Cardiac muscle cell (in vitro differentiated cells and primary cell): Measurements from ENCODE around the gene WDR88. TPM values are rescaled to one million over a fixed set of nuclear protein-coding genes. Genes with fewer than 3 reads are reported as not detected.
"Not testable (repeated sequence)": the region's sequence is repeated elsewhere in the genome, so short reads cannot be mapped to it uniquely, and the experiment has no call there.

Experiments
- DNase-seq, 2 donors: peaks; one replicate each; pipeline versions ENCODE4 v3.0.0 to v3.0.0-alpha.2; 2010 to 2017; ENCODE audit warnings: low read depth in 1 of 2, low spot score in 1 of 2
- H3K27ac ChIP-seq: fragments of 200-600 bp; sonication (generic); 2 replicates; pipeline ENCODE4 v1.5.1; 2016
- H3K27me3 ChIP-seq: fragments of 200-600 bp; sonication (generic); 2 replicates; pipeline ENCODE4 v1.6.0; 2016; ENCODE audit warnings: control low read depth
- H3K36me3 ChIP-seq: fragments of 200-600 bp; sonication (generic); 2 replicates; pipeline ENCODE4 v1.5.1; 2016; ENCODE audit warnings: control low read depth
- H3K4me1 ChIP-seq: fragments of 200-600 bp; sonication (generic); 2 replicates; pipeline ENCODE4 v1.8.1; 2017; ENCODE audit warnings: low read depth, mild to moderate bottlenecking, mixed run types
- H3K4me3 ChIP-seq: fragments of 200-600 bp; sonication (generic); 2 replicates; pipeline ENCODE4 v1.5.1; 2016; ENCODE audit warnings: mild to moderate bottlenecking
- H3K9me3 ChIP-seq: fragments of 200-600 bp; sonication (generic); 2 replicates; pipeline ENCODE4 v1.5.1; 2017; ENCODE audit warnings: low read depth, mild to moderate bottlenecking, control low read depth
- CTCF ChIP-seq: IDR thresholded peaks from 2 replicates; pipeline ENCODE4 v1.5.1; 2012; ENCODE audit warnings: low read depth, mild to moderate bottlenecking, low read length
- polyA plus RNA-seq: library from polyadenylated mRNA; unstranded; fragments of >200 nt; fragmentation: Nextera tagmentation; extraction: Ambion mirVana; gene quantifications from 2 replicates; pipeline ENCODE4 v1.2.1, GENCODE V29; 2016
- total RNA-seq: library from RNA; depleted of rRNA; stranded (reverse); fragments of >200 nt; gene quantifications from 2 replicates; pipeline ENCODE4 v1.2.3, GENCODE V29; 2016

Gene WDR88
- total and polyA plus RNA-seq, 2 experiments from 2014 or later: 0.78 TPM; not detected in 1

- Histone ChIP-seq H3K36me3 (no peaks in the 10 kb centered on the region), H3K27me3 (no peaks in the 10 kb centered on the region), H3K27ac (no peak overlapping the region), H3K4me3 (no peak overlapping the region), H3K9me3 (no peaks in the 10 kb centered on the region), H3K4me1 (no peaks in the 10 kb centered on the region)
- TF ChIP-seq CTCF: peak; percentile 8
- DNase-seq: peak in 1 of 2 donors; percentile 27
Observed at GRCh38 chr19:33208904-33209849, 77.3 kb downstream of the WDR88 start.

- H3K4me3 ChIP-seq, H3K27me3 ChIP-seq, H3K9me3 ChIP-seq, H3K36me3 ChIP-seq, H3K4me1 ChIP-seq, DNase-seq, H3K27ac ChIP-seq: not testable (repeated sequence)
Observed at GRCh38 chr19:33209850-33210230, 77.9 kb downstream of the WDR88 start.

GRCh38 chr19:33210266-33210940 lies 78.5 kb downstream of the WDR88 start:
- Histone ChIP-seq H3K9me3 (no peaks in the 10 kb centered on the region), H3K36me3 (no peaks in the 10 kb centered on the region), H3K4me3 (no peak overlapping the region), H3K27me3 (no peaks in the 10 kb centered on the region), H3K4me1 (no peaks in the 10 kb centered on the region), H3K27ac (no peak overlapping the region)
- no peak for TF ChIP-seq CTCF
- DNase-seq: no peak

DNA sequence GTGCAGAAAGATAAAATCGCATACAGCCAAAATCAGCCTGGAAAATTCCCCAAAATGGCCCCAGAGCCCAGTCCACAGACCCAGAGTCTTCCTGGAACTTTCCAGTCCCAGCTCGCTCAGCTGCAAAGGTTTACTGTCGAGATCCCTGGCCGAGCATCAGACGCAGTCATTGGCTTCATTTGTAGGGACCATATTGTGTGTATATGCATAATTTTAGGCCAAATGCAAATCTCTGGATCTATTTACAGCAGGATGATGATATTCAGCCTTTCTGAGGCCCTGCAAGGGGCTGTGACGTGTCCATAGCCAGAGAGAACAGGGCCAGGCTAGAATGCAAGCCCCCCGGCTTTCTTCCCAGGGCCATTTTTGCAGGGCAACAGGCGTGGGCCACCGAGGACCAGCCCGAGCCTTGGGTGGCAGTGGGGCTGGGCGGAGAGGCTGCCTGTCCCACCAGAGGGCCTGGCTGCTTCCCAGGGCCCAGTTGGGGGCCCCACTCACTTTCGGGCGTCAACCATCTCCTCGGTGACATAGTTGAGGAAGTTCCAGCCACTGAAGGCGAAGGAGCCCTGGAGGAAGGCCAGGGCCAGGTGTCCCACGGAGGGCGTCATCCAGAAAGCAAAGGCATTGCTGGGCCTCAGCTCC lies 80.0 kb downstream of the WDR88 start:
- no peak overlapping the region for H3K27ac ChIP-seq
- H3K4me1 ChIP-seq: no peaks in the 10 kb centered on the region
- H3K4me3 ChIP-seq: no peak overlapping the region
- no peaks in the 10 kb centered on the region for H3K9me3 ChIP-seq
- no peak for TF ChIP-seq CTCF
- no peaks in the 10 kb centered on the region for H3K36me3 ChIP-seq
- H3K27me3 ChIP-seq: no peaks in the 10 kb centered on the region
- DNase-seq: no peak

DNA sequence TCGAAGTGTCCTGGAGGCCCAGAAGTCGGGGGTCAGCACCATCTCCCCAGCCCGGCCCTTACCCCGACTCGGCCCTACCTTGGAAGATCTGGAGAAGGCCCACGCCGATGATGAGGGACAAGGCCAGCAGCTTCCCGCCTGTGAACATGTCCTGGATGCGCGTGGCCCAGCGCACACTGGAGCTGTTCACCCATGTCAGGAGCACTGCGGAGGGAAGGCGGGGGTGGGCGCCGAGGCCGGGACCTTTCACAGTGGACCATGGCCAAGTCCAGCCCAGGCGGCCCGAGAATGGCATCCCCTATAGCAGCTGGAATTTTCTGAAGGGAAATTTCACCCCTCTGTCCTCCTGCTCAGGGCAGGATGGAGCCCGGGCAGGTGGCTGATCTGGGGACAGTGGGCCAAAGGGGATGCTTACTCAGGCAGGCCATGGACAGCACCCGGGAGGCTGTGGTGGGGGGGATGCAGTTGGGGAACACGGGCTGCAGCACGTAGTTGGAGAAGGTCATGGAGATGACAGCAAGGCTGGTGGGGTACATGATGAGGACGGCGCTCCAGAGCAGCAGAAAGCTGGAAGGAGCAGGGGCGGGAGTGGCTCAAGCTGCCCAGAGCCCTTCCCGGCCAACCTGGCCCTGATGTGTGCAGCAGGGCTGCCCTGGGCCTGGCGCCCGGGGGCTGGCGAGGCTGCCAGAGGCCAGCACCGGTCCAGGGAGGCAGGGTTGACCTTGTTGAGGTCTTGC lies 80.7 kb downstream of the WDR88 start:
- Histone ChIP-seq H3K9me3 (no peaks in the 10 kb centered on the region), H3K27me3 (no peaks in the 10 kb centered on the region), H3K4me3 (no peak overlapping the region), H3K36me3 (no peaks in the 10 kb centered on the region), H3K27ac (no peak overlapping the region), H3K4me1 (no peaks in the 10 kb centered on the region)
- DNase-seq: no peak
- TF ChIP-seq CTCF: no peak
